NCI-H69 (cell line): ENCODE measurements around the gene NKTR.
A peak's percentile ranks its signal among the peaks of the same experiment; 100 is the strongest.

ENCODE experiments used
- DNase-seq: peaks from one replicate; lab custom pipeline; 2025; lab: John Stamatoyannopoulos, UW

Gene NKTR

GRCh38 chr3:42662037-42662812, 61.7 kb downstream of the NKTR start:
- DNase-seq, result no peak

- DNase-seq, result no peak
These were observed 62.5 kb downstream of the NKTR start for GRCh38 chr3:42662813-42663535.

DNA sequence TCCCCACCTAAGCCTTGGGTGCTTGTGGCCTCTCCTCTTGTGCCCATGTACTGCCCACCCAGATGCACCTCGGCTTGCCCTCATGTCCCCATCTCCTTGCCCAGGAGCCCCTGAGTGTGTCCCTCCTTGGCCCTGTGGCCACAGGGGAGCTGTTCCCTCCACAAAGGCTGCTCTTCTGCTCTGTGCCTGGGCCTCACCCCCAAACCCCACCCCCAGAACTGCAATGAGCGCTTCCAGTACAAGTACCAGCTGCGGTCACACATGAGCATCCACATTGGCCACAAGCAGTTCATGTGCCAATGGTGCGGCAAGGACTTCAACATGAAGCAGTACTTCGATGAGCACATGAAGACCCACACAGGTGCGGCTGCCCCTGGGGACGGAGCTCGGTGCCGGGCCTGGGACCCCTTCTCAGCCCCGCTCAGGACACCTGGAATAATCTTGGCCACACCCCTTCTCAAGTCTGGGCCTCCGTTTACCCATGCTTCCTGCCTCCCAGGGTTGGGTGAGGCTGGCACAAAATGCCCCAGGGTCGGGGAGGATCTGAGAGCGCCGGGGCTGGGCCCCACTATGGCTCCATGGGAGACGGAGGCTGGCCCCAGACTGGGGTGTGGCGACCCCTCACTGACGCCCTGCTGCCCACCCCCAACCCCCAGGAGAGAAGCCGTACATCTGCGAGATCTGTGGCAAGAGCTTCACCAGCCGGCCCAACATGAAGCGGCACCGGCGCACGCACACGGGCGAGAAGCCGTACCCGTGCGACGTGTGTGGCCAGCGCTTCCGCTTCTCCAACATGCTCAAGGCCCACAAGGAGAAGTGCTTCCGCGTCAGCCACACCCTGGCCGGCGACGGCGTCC, 63.3 kb downstream of the NKTR start:
- no peak for DNase-seq

- no peak for DNase-seq
These were observed 63.9 kb downstream of the NKTR start for GRCh38 chr3:42664438-42664803.

DNA sequence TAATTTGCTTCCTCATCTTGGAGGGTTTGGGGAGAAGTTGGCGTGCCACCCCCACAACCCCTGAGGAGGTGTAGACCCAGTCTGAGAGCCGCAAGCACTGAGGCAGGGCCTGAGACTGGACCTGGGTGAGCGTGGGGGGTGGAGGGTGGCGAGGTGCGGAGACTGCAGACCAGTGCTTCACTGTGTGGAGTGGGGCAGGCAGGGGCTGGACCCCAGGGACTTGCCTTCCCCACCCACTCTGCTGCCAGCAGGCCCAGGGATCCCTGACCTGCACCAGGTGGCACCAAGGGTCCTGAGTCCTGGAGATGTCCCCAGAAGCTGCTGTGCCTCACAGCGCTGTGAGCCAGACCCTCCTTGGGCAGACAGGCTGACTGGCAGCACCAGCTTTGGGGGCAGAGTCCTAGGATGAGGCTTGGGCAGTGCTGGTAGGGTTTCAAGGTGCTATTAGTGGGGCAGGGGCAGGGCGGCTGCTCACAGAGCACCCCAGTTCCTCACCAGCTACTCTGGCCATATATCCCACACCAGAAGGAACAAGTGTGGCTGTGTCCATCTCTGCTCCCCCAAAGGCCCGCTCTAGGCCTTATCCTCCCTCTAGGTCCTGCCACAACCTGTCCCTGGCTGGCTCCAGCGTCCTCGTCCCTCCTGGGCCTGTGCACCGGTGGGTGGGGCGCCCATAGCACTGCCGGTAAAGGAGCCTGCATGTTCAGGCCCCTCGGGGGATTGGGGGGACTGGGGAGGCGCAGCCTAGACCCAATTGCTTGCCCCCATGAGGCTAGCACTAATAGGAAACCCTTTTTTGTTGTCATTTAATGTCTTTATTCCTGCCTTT, 64.8 kb downstream of the NKTR start:
- DNase-seq, result no peak

- no peak for DNase-seq
These were observed 65.5 kb downstream of the NKTR start for GRCh38 chr3:42666022-42666421.

GRCh38 chr3:42666577-42666998, 66.1 kb downstream of the NKTR start:
- no peak for DNase-seq

DNA sequence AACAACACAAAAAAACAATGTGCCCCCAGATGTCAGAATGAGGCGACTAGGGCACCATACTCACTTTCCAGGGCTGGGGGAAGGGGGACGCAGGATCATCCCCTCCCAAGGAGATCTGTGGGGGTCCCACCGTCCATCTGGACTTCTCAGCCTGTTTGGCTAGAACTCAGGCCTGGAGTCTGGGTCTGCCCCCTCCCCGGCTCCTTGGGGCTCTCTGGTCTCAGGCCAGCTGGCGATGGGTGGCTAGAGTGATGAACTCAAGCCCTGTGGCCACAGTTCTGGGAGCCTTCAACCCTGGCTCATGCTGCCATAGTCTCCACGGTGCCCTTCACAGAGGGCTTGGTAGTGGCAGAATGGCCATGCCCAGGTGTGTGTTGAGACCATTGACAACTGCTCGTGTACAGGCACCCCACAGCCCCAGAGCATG, 66.6 kb downstream of the NKTR start:
- no peak for DNase-seq

DNA sequence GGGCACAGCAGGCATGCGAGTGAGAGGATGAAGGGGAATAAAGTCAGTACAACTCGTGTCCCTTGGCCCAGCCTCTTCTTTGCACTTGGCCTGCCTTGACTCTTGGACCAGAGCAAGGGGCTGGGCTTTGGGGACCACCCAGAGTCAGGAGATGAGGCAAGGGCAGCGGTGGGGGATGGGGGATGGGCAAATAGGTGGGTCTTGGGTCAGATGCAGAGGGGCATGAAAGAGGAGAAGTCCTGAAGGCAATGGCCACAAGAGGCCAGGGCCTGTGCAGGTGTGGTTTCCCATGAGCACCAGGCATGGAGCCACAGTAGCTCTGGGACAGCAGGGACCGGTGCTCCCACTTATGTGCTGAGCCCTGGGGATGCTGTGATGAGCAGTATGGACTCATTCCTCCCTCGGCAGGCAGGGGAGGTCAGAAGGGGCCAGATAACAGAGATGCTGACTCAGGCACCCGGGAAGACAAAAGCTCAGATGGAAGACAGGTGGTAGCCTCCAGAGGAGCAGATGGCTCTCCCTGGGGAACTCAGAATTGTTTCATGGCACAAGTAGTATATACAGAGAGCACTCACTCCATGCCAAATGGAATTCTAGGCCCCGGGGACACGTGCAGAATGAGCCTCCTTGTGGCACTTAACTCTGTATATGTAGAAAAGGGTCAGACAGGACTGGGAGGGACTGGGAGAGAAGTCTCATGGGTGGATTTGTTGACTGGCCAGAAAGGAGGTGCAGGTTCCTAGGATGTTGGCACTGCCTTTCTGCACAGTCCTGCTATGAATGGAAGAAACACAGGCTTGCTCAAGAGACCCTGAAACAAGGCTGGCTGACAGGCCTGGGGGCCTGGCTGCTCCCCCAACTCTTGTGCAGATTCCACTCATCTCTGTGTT, 67.3 kb downstream of the NKTR start:
- peak; percentile 92 for DNase-seq

- DNase-seq, result no peak
These were observed 67.9 kb downstream of the NKTR start for GRCh38 chr3:42668413-42668760.

GRCh38 chr3:42668793-42669217, 68.3 kb downstream of the NKTR start:
- no peak for DNase-seq

- no peak for DNase-seq
These were observed 69.6 kb downstream of the NKTR start for GRCh38 chr3:42670051-42670576.

GRCh38 chr3:42670670-42671069, 70.2 kb downstream of the NKTR start:
- DNase-seq, result no peak

GRCh38 chr3:42672515-42672914, 72.0 kb downstream of the NKTR start:
- DNase-seq, result no peak

DNA sequence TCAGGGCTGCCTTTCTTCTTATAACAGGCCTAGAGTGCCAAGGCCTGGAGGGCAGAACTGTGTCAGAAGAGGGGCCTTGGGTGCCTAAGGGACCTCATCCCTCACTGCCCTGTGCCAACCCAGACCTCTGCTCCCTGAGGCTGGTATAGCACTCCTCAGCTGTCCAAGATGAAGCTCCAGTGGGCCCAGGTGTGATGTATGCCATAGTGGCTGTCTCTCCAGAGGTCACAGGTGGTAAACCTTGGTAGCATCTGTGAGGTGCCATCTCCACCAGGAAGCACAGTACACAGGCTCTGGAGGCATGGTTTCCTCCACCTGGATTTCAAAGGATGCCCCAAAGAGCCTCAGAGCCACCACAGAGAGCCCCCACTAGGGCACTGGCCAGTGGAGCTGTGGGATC, 72.6 kb downstream of the NKTR start:
- DNase-seq, result no peak

- peak; percentile 23 for DNase-seq
These were observed 73.7 kb downstream of the NKTR start for GRCh38 chr3:42674146-42674545.

GRCh38 chr3:42675909-42676308, 75.4 kb downstream of the NKTR start:
- no peak for DNase-seq

DNA sequence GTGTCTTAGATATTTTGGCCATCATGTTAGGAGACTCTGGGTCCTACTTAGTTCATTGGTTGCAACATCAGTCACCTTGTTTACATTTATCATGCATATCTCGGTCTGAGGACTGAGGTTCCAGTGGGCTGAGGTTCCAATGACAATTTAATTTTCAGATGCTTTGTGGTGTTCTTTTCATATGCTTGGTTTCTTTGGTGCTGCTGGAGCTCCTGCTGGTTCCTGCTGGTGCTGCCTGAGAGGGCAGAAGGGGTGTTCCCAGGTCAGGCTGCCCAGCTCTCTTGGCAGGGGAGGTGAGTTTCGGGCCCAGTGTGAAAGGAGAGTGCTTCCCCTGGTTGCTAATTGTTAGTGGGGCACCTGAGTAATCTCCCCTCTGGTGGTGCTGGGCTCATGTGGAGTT, 78.0 kb downstream of the NKTR start:
- no peak for DNase-seq

DNA sequence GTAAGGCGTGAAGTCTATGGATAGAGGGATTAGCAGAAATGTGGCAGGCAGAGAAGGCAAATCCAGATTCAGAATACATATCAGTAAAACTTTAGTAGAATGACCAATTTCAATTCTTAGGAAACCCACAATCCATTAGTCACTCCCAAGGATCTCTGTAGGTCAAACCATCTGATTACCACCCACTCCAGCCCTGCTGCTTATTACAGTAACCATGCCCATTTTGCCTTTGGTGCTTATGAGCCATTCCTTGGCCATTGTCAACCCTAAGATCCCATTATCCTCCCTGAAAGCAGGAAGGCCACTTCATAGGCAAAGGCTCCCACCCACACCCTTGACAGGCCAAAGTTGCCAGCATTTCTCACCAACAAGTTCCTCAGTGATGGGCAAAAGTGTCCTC, 79.8 kb downstream of the NKTR start:
- no peak for DNase-seq

DNA sequence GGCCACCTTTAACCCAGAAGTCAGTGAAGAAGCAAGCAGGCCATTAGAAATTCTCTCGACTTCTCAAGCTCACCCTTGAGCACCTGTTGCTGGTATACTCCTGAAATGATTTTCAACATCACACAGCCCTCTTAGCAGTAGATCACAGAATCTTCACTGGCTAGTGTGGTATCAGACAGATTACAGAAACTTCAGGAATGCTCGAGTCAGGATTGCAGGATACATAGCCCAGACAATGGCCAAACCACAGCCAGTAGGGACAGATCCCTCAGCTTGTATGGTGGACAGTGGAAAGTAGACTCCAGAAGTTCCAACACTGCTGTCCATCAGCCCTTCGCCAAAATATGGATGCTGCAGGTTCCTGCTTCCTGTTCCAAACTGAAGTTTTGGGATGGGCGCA, 80.3 kb downstream of the NKTR start:
- DNase-seq, result no peak
